ENCODE measurements around the gene MLEC.

Gene MLEC

GRCh38 chr12:120652656-120653435, 34.1 kb upstream of the MLEC start:
- no peak for DNase-seq (ENCODE audit: low read depth in 2 of 2)
- no peak for TF ChIP-seq CTCF (IDR thresholded peaks at IDR 0.05; ENCODE audit: low read depth, low read length)
- no peak overlapping the region for H3K4me3 ChIP-seq (replicated peaks in 1 of 2; ENCODE audit: low read depth in 2 of 2, low read length in 2 of 2)

- no peak overlapping the region for H3K4me3 ChIP-seq (replicated peaks in 1 of 2; ENCODE audit: low read depth in 2 of 2, low read length in 2 of 2)
- no peak for DNase-seq (ENCODE audit: low read depth in 2 of 2)
- TF ChIP-seq CTCF (IDR thresholded peaks at IDR 0.05; ENCODE audit: low read depth, low read length), result no peak
Observed at GRCh38 chr12:120653611-120654010, 33.3 kb upstream of the MLEC start.

GRCh38 chr12:120654656-120655055, 32.3 kb upstream of the MLEC start:
- no peak overlapping the region for H3K4me3 ChIP-seq (replicated peaks in 1 of 2; ENCODE audit: low read depth in 2 of 2, low read length in 2 of 2)
- no peak for DNase-seq (ENCODE audit: low read depth in 2 of 2)
- TF ChIP-seq CTCF (IDR thresholded peaks at IDR 0.05; ENCODE audit: low read depth, low read length), result no peak

GRCh38 chr12:120656008-120656407, 30.9 kb upstream of the MLEC start:
- no peak for DNase-seq (ENCODE audit: low read depth in 2 of 2)
- no peak for TF ChIP-seq CTCF (IDR thresholded peaks at IDR 0.05; ENCODE audit: low read depth, low read length)
- no peak overlapping the region for H3K4me3 ChIP-seq (replicated peaks in 1 of 2; ENCODE audit: low read depth in 2 of 2, low read length in 2 of 2)

GRCh38 chr12:120658286-120659150, 28.4 kb upstream of the MLEC start:
- no peak for TF ChIP-seq CTCF (IDR thresholded peaks at IDR 0.05; ENCODE audit: low read depth, low read length)
- H3K4me3 ChIP-seq (replicated peaks in 1 of 2; ENCODE audit: low read depth in 2 of 2, low read length in 2 of 2), result no peak overlapping the region

GRCh38 chr12:120659151-120659525, 27.8 kb upstream of the MLEC start:
- no peak for TF ChIP-seq CTCF (IDR thresholded peaks at IDR 0.05; ENCODE audit: low read depth, low read length)
- no peak for DNase-seq (ENCODE audit: low read depth in 2 of 2)
- H3K4me3 ChIP-seq (replicated peaks in 1 of 2; ENCODE audit: low read depth in 2 of 2, low read length in 2 of 2), result no peak overlapping the region

More at GRCh38 chr12:120658286-120659150, 28.4 kb upstream of the MLEC start:
- DNase-seq (ENCODE audit: low read depth in 2 of 2), result no peak
